HS-5 (cell line): ENCODE data around the gene ZGPAT.

Source experiments
- DNase-seq: peaks from one replicate; pipeline ENCODE4 v3.0.0-alpha.2; 2012; ENCODE audit warnings: low read depth

Gene ZGPAT

DNA sequence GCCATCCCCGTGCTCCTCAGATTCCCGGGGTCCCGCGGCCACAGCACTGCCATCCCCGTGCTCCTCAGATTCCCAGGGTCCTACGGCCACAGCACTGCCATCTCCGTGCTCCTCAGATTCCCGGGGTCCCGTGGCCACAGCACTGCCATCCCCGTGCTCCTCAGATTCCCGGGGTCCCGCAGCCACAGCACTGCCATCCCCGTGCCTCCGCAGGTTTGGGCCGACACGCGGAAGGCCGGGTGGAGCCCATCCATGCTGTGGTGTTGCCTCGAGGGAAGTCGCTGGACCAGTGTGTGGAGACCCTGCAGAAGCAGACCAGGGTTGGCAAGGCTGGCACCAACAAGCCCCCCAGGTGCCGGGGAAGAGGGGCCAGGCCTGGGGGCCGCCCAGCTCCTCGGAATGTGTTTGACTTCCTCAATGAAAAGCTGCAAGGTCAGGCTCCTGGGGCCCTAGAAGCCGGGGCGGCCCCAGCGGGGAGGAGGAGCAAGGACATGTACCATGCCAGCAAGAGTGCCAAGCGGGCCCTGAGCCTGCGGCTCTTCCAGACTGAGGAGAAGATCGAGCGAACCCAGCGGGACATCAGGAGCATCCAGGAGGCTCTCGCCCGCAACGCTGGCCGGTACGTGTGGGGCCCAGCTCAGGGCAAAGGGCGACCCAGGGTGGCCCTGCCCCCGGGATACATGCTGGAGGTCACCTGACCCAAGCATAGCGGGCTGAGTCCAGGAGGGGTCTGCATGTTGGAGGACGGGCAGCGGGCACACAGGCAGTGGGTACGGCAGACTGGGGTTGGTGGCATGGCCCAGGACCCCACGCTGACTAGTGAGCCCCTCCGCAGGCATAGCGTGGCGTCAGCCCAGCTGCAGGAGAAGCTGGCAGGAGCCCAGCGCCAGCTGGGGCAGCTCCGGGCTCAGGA is 27.4 kb downstream of the ZGPAT start:
- DNase-seq: no peak

DNA sequence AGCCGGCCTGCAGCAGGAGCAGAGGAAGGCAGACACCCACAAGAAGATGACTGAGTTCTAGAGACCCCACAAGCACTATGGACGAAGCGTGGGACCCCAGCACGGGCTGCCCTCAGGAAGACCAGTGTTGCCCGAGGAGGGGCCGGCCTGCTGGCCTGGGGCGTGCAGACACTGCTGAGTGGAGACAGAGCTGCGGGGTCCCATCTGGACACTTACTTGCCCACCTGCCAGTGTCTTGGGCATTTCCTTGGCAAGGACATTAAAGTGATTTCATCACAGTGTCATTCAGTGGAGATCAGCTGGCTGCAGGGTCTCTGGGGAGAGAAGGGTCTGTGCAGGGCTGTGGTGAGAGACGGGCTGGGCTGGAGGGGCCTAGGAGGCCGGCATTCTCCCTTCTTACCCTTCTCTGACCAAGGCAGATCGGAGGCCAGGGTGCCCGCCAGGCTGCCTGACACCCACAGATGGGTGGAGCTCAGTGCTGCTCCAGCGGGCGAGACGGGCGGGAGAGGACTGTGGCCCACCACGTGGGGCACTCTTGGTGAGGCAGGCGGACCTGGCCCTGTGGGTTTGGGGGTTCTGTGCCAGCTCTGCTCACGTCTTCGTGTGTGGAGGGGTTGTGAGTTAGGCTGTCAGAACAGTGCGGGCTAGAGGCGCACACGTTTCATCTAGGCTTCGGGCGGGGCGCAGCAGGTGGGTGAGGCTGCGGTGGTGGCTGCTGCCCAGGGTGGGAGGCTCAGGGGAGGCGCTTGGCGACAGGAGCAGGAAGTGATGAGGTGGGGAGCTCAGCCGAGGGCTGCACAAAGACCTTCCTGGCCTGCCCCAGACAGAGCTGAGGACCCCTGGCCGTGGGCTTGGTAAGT is 28.2 kb downstream of the ZGPAT start, which contains the start of gene LIME1:
LIME1 (plus strand) TSS at position 806 of the 860 bp plus-strand sequence. CDS start 886 bp downstream, outside the sequence.
- no peak for DNase-seq

DNA sequence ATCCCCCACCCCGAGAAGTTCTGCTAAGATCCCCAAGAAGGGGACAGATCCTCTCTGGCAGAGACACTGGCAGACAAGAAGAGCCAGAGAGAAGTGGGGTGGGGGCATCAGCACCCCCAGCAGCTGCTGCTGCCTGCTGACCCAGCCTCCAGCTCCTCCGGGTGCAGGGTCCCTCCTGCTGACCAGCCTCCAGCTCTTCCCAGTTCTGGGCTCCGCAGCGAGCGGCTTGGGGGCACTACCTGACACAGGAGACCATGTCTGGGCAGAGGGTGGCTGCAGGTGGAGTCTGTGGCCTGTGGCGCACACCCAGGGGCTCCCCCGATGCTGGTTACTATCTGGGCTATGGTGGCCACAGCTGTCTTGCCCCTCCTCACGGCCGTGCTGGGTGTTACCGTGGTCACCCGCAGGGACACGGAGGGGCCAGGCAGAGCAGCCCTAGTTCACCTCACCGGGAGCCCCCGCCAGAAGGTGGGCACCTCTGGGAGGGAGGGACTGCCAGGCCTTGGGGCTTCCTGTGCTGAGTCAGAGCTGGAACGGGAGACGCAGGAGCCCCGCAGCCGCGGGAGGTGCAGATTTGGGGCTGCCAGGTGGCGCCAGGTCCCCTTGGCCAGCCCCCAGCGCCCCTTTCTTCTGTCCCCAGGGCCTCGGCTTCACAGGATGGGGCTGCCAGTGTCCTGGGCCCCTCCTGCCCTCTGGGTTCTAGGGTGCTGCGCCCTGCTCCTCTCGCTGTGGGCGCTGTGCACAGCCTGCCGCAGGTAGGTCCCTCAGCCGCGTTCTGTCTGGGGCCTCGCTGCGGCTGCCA is 29.3 kb downstream of the ZGPAT start:
- no peak for DNase-seq

DNA sequence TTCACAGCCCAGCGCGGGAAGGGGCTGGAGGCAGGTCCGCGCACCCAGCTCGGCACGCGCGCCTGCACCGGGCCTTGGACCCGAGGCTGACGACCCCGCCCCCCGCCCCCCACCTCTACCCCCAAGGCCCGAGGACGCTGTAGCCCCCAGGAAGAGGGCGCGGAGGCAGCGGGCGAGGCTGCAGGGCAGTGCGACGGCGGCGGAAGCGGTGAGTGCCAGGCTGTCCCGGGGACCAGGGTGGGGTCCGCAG is 29.8 kb downstream of the ZGPAT start:
- DNase-seq: no peak

DNA sequence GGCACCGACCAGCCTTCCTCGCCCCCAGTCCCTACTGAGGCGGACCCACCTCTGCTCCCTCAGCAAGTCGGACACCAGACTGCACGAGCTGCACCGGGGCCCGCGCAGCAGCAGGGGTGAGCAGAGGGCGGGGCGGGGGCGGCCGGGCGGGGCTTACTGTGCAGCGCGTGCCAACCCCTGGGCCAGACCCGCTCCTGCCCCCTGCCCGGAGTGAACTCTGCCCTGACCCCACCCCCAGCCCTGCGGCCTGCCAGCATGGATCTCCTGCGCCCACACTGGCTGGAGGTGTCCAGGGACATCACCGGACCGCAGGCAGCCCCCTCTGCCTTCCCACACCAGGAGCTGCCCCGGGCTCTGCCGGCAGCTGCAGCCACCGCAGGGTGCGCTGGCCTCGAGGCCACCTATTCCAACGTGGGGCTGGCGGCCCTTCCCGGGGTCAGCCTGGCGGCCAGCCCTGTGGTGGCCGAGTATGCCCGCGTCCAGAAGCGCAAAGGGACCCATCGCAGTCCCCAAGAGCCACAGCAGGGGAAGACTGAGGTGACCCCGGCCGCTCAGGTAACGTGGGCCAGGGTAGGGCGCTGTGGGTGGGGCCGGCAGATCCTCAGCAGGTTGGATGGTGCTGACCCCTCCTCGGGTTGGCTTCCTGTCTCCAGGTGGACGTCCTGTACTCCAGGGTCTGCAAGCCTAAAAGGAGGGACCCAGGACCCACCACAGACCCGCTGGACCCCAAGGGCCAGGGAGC is 30.3 kb downstream of the ZGPAT start:
- no peak for DNase-seq

DNA sequence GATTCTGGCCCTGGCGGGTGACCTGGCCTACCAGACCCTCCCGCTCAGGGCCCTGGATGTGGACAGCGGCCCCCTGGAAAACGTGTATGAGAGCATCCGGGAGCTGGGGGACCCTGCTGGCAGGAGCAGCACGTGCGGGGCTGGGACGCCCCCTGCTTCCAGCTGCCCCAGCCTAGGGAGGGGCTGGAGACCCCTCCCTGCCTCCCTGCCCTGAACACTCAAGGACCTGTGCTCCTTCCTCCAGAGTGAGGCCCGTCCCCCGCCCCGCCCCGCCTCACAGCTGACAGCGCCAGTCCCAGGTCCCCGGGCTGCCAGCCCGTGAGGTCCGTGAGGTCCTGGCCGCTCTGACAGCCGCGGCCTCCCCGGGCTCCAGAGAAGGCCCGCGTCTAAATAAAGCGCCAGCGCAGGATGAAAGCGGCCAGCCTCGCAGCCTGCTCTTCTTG is 30.9 kb downstream of the ZGPAT start:
- no peak for DNase-seq

DNA sequence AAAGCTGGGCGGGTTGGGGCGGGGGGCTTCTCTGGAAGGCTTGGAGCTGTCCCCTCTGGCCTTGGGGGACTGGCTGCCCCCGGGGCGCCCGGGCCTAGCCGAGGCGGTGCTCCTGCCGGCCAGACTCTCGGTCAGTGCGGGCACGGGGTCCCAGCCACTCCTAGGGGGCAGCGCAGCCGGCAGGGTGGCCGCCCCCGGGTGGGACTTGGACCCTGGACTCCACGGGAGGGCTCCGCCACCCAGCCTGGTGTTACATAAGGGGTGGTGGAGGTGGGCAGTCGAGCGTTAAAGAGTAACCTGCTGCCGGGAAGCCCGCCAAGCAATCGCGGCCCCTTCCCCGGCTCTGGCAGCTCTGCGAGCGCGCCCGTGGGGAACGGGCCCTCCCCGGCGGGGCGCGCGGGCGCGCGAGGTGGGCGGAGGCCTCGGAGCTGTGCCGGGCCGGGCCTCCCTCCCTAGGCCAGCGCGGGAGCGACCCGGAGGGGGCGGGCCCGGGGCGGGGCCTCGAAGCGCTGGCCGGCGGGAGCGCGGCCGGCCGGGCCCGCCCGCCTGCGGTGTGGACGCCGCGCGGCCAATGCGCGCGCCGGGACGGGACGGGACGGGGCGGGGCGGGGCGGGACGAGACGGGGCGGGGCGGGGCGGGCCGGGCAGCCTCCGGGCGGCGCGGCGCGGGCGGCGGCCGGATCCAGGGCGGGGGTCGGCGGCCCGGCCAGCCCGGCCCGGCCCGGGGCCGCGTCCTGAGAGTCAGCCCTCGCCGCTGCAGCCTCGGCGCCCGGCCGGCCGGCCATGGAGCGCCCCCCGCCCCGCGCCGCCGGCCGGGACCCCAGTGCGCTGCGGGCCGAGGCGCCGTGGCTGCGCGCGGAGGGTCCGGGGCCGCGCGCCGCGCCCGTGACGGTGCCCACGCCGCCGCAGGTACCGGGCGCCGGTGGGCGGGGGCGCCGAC is 31.6 kb downstream of the ZGPAT start, which contains the start of gene SLC2A4RG:
SLC2A4RG (plus strand) TSS at position 647 of the 940 bp plus-strand sequence; CDS start at position 784, 137 bp downstream.
- peak; percentile 18 for DNase-seq

DNA sequence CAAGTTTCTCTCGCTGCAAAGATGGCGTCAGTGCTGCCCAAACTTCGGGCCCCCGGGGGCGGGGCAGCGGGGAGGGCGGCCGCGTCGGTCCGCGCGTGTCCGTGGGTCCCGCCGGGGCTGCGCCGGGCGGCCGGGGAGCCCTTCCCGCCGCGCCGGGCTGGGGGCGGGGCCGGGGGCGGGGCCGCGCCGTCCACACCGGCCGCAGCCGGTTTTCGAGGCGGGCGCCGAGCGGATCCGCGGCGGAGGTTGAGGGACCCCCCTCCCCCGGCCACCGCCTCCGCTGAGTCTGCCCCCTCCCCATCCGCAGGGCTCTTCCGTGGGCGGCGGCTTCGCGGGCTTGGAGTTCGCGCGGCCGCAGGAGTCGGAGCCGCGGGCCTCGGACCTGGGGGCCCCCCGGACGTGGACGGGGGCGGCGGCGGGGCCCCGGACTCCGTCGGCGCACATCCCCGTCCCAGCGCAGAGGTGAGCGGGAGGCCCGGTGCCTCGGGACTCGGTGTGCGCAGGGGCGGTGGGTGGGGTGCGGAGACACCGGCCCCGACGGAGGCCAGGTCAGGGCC is 32.3 kb downstream of the ZGPAT start:
- DNase-seq: no peak

DNA sequence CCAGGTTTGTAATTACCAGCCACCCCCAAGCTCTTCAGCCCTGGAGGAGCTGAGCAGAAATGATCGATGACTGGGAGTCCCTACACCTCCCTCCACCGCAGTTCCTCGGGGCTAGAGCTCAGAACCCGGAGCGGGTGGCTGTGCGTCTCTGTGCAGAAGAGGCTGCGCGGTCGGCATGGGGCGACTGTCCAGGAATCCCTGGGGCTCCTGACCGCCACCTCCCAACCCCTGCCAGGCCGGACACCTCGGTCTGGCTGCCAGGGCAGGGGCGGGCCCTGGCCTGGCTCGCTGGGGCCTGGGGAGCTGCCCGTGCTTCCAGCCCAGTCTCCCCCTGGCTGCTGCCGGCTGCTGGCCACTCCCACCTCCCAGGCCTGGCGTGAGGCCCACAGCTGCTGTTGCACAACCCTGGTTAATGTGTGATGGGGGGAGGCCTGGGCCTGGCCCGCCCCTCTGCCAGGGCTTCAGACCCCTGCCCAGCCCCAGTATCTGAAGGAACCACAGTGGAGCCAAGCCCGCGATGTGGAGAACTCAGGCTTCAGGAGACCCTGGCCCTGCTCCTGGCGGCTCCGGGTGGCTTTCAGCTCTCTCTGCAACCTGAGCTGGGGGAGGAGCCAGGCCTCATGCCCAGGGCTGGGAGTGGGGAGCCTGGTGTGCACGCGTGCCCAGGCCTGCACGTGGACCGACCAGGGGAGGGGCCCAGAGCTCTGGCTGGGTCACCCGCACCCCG is 33.0 kb downstream of the ZGPAT start:
- DNase-seq: peak; percentile 54

DNA sequence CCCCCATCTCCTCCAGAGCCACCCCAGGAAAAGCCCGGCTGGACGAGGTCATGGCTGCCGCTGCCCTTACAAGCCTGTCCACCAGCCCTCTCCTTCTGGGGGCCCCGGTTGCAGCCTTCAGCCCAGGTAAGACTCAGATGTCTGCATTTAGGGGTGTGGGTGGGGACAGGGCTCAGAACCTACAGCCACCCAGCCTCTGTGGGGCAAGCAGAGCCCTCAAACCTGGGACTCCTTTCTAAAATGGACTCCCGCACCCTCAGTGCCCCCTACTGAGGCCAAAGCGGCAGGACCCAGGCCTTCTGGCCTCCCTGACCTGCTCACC is 33.5 kb downstream of the ZGPAT start:
- DNase-seq: no peak

DNA sequence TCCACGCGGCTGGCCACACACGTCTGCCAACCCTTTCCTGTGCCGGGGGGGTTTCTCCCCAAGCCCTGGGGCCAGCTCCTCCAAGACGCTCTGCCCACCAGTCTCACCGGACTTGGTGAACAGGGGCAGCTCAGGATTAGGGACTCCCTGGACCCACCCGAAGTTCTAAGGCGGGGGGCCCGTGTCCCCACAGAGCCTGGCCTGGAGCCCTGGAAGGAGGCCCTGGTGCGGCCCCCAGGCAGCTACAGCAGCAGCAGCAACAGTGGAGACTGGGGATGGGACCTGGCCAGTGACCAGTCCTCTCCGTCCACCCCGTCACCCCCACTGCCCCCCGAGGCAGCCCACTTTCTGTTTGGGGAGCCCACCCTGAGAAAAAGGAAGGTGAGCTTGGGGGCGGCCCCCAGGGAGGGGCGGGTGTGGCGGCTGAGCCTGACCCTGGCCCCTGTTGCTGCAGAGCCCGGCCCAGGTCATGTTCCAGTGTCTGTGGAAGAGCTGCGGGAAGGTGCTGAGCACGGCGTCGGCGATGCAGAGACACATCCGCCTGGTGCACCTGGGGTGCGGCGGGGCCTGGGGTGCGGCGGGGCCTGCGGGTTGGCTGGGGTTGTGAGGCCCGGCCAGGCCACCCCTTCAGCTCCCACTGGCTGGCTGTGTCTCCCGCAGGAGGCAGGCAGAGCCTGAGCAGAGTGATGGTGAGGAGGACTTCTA is 34.0 kb downstream of the ZGPAT start:
- DNase-seq: no peak

DNA sequence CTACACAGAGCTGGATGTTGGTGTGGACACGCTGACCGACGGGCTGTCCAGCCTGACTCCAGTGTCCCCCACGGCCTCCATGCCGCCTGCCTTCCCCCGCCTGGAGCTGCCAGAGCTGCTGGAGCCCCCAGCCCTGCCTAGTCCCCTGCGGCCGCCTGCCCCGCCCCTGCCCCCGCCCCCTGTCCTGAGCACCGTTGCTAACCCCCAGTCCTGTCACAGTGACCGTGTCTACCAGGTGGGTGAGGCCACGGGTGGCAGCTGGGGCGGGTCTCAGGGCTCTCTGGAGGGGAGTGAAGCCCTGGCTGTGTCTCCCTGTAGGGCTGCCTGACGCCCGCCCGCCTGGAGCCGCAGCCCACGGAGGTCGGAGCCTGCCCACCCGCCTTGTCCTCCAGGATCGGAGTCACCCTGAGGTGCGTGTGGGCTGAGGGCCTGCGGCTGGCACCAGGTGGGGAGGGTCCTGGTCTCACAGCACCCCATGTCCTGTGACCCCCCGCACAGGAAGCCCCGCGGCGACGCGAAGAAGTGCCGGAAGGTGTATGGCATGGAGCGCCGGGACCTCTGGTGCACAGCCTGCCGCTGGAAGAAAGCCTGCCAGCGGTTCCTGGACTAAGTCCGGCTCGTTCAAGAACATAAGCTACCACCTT is 34.7 kb downstream of the ZGPAT start:
- DNase-seq: no peak

DNA sequence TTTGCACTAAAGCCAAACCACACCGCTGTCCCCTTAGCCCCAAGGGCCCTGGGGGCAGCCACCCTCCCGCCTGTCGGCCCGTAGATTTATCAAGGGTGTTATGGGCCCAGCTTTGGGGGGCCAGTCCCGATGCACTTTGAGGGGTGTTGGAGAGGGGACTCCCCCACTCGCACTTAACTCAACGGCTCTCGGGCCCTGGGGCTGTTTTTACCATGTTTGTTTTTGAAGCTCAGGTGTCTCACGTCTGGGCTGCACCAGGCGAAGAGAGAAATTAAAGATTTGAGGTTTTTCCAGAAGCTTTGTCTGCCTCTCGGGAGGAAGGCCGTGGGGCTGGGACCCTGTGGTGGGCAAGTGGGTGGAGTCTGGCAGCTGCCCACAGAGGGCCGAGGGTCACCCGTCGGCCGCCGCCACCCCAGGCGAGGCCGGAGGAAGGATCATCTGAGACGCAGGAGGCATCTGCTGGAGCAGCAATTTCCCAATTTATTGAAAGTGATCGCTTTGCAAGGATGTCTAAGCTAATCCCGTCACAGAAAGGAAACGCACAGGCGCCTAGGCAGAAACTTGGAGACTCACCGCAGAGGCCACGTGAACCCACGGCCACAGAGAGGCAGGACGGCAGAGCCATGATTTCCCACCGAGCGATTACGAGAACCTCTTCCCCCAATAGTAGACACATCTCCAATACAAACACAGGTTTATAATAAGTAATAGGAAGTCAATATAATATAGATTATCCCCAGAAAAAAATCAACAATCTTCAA is 35.6 kb downstream of the ZGPAT start:
- no peak for DNase-seq

DNA sequence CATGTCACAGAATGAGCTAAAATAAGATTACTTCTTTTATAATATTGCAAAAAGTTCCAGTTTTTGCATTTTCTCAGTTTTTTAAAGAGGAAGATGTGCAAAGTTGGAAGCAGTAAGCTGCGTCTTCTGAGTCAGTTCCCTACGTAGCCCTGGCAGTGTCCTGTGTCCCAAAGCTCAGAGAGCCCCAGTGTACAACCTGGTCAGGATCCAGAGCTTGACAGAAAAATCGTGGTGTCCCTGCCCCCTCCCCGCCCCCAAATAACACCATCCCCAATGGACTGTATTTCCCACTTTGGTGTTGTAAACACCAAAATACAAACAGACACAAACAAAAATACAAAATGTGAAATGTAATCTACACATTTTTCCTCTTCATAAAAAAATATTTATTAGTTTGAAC is 36.3 kb downstream of the ZGPAT start:
- no peak for DNase-seq

DNA sequence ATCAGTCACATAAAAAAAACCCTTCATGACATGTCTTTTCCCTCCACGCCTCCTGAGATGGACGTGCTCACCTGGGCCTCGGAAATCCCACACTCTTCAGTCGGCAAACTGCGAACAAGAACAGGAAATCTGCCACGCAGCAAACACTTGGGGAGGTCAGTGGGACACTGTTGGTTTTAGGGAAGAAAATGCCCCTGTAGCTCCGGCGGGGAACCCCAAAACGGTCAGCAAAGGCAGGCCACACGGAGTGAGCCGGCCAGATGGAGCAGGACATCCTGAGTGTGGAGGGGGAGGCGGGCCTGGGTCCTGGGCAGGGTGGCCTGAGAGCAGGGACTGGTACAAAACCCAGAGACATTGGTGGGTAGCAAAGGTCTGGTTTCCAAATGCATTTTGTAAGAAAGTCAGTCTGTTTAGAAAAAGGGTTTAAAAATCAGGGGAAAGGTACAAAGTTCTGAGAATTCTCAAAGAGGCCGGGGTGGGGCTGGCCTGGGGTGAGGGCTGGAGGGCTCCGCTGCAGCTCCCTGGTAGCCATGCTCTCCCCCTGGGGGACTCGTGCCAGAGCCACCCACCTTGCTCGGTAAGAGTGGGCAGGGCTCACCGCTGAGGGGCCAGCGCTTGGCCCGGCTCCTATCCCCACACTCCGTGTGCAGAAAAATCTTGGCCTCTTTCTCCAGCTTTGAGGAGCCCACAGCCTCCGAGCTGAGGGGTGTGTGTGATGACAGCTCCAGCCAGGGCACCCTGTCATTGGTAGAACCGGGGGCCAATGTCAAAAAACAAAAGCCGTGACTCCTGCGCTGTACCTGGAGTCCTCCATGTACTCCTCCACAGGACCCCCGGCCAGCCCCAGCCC is 37.0 kb downstream of the ZGPAT start:
- no peak for DNase-seq

DNA sequence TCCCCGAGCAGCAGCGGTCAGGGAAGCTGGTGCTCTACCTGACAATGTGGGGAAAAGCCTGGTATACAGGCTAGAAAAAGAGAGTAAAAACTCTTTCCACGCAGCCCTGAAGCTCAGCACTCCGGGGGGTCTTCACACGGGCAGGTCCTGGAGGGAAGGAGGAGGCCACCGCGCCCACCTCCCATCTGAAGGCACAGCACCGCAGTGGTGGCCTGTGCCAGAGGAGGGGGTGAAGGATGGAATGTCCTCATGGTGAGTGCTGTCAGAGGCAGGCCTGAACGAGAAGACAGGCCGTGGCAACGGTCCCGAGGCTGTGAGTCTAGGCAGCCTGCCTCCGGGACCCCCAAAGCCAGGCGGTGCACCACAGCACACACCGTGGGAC is 37.6 kb downstream of the ZGPAT start:
- no peak for DNase-seq
